ENCODE data around the gene SERTM2.

The SERTM2 gene

GRCh38 chrX:111561851-111562250 is 50.4 kb downstream of the SERTM2 start:
- no peak for DNase-seq

- no peak for DNase-seq
These were observed 56.3 kb downstream of the SERTM2 start for GRCh38 chrX:111567542-111568255.

- no peak for DNase-seq
These were observed 56.9 kb downstream of the SERTM2 start for GRCh38 chrX:111568354-111568753.

- no peak for DNase-seq
These were observed 57.4 kb downstream of the SERTM2 start for GRCh38 chrX:111568817-111569216.

Measured in 8988T (cell line).